HFFc6 (cell line): ENCODE measurements around the gene C5AR2. TPM values are rescaled to one million over a fixed set of nuclear protein-coding genes. Genes with fewer than 3 reads are reported as not detected.

Experiments
- DNase-seq: peaks from one replicate; pipeline ENCODE4 v3.0.0-alpha.2; 2018
- H3K27ac Mint-ChIP-seq: 2 replicates; pipeline ENCODE4 v1.8.0; 2020; ENCODE audit warnings: mild to moderate bottlenecking, mixed read lengths
- H3K27me3 Mint-ChIP-seq: 2 replicates; pipeline ENCODE4 v1.8.0; 2021; ENCODE audit warnings: mild to moderate bottlenecking, moderate library complexity, mixed read lengths; ENCODE audit not compliant: insufficient read depth
- H3K36me3 Mint-ChIP-seq: 2 replicates; pipeline ENCODE4 v1.8.0; 2021; ENCODE audit warnings: low read depth, mixed read lengths
- H3K4me1 Mint-ChIP-seq: 2 replicates; pipeline ENCODE4 v1.8.0; 2020; ENCODE audit warnings: low read depth, mixed read lengths
- H3K4me3 Mint-ChIP-seq: 2 replicates; pipeline ENCODE4 v1.8.0; 2020; ENCODE audit warnings: mild to moderate bottlenecking, moderate library complexity, mixed read lengths
- H3K9me3 Mint-ChIP-seq: 2 replicates; pipeline ENCODE4 v1.8.0; 2020; ENCODE audit warnings: mild to moderate bottlenecking, mixed read lengths
- total RNA-seq, 6 experiments: library from RNA; stranded (reverse); fragmentation: NEBNext Ultra II Directional; extraction: Animal tissue kit (Norgen Biotek cat#: 25700); gene quantifications; 2 replicates in 1 of 6; 3 replicates in 5 of 6; pipeline ENCODE4 v1.2.3, GENCODE V29; 2021
- TF ChIP-seq, protein P1 (sequence below): fragments of 200-600 bp; sonication (generic); IDR thresholded peaks from 2 replicates; pipeline ENCODE4 v1.5.0; 2021; ENCODE audit warnings: antibody characterized with exemption, mild to moderate bottlenecking

C5AR2 gene
- total RNA-seq, 6 experiments from 2014 or later = 0.03 to 0.14 (median 0.05) TPM; not detected in 2

DNA sequence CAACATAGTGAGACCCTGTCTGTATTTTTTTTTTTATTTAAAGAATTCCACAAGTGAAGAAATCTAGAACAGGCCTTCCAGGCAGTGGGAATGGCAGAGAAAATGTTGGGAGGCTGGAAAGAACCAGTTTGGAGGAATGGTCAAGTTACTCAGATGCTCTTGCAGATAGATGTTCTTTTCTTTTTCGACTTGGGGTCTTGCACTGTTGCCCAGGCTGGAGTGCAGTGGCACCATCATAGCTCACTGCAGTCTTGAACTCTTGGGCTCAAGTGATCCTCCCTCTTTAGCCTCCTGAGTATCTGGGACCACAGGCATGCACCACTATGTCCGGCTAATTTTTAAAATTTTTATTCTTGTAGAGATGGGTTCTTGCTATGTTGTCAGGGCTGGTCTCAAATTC is 21.7 kb upstream of the C5AR2 start:
- H3K4me1 Mint-ChIP-seq = peaks cover 19% of the 10 kb centered on the region
- TF ChIP-seq, protein P1, sequence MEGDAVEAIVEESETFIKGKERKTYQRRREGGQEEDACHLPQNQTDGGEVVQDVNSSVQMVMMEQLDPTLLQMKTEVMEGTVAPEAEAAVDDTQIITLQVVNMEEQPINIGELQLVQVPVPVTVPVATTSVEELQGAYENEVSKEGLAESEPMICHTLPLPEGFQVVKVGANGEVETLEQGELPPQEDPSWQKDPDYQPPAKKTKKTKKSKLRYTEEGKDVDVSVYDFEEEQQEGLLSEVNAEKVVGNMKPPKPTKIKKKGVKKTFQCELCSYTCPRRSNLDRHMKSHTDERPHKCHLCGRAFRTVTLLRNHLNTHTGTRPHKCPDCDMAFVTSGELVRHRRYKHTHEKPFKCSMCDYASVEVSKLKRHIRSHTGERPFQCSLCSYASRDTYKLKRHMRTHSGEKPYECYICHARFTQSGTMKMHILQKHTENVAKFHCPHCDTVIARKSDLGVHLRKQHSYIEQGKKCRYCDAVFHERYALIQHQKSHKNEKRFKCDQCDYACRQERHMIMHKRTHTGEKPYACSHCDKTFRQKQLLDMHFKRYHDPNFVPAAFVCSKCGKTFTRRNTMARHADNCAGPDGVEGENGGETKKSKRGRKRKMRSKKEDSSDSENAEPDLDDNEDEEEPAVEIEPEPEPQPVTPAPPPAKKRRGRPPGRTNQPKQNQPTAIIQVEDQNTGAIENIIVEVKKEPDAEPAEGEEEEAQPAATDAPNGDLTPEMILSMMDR = no peak
- no peaks in the 10 kb centered on the region; the same call in 1 of the 2 replicates for H3K27me3 Mint-ChIP-seq
- H3K27ac Mint-ChIP-seq = no peak overlapping the region
- no peak for DNase-seq
- 0 out of 2 replicates have a peak, but pooled peaks cover 4% of the 10 kb centered on the region for H3K36me3 Mint-ChIP-seq
- H3K9me3 Mint-ChIP-seq = no peaks in the 10 kb centered on the region; the same call in 1 of the 2 replicates
- H3K4me3 Mint-ChIP-seq = no peak overlapping the region

DNA sequence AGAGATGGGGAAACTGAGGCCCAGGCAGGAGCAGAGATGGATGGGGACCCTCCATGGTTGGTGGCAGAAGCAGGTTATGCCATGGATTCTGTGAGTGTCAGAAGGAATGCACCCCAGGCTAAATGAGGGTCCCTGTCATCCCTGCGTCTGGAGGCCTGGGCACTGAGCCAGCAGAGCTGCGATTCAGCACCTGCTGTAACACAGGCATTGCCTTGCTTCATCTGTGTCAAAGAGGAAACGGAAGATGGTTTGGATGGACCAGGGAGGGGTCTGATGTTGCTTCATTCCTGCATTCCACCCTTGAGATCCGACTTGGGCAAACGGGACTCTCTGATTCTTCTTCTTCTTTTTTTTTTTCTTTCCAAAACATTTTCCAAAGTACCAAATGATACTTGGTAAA is 21.2 kb upstream of the C5AR2 start:
- DNase-seq = no peak
- H3K4me1 Mint-ChIP-seq = peaks cover 20% of the 10 kb centered on the region
- H3K36me3 Mint-ChIP-seq = 0 out of 2 replicates have a peak, but pooled peaks cover 4% of the 10 kb centered on the region
- no peaks in the 10 kb centered on the region; the same call in 1 of the 2 replicates for H3K9me3 Mint-ChIP-seq
- H3K27ac Mint-ChIP-seq = no peak overlapping the region
- peaks cover under 1% of the 10 kb centered on the region; the same call in 1 of the 2 replicates for H3K27me3 Mint-ChIP-seq
- TF ChIP-seq, protein P1 = no peak
- no peak overlapping the region for H3K4me3 Mint-ChIP-seq

DNA sequence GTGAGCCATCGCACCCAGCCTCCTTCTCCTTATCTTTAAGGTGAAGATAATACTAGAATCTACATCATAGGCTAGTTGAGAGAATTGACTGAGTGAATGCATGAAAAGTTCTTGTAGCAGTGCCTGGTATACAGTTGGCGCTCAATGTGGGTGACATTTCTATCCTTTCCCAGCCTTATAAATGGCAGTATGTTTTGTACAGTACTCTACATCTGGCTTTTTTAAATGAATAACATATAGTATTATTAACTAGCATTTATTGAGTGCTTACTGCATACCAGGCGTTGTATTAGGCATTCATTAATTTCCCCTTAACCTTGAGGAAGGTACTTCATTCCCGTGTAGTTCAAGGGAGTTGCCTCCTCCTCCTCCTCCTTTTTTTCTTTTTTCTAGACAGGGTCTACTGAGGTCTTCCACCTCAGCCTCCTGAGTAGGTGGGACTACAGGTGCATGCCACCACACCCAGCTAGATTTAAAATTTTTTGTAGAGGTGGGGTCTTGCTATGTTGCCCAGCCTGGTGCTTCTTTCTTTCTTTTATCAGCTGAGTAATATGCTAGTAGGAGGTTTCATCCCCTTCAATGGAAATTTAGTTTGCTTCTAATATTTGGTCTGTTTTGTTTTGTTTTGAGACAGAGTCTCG is 19.5 kb upstream of the C5AR2 start:
- peaks cover 2% of the 10 kb centered on the region for H3K27me3 Mint-ChIP-seq
- DNase-seq = no peak
- no peak overlapping the region for H3K27ac Mint-ChIP-seq
- no peak overlapping the region for H3K4me3 Mint-ChIP-seq
- TF ChIP-seq, protein P1 = no peak
- peaks cover 17% of the 10 kb centered on the region for H3K4me1 Mint-ChIP-seq
- H3K36me3 Mint-ChIP-seq = 0 out of 2 replicates have a peak, but pooled peaks cover 4% of the 10 kb centered on the region
- H3K9me3 Mint-ChIP-seq = no peaks in the 10 kb centered on the region; the same call in 1 of the 2 replicates

DNA sequence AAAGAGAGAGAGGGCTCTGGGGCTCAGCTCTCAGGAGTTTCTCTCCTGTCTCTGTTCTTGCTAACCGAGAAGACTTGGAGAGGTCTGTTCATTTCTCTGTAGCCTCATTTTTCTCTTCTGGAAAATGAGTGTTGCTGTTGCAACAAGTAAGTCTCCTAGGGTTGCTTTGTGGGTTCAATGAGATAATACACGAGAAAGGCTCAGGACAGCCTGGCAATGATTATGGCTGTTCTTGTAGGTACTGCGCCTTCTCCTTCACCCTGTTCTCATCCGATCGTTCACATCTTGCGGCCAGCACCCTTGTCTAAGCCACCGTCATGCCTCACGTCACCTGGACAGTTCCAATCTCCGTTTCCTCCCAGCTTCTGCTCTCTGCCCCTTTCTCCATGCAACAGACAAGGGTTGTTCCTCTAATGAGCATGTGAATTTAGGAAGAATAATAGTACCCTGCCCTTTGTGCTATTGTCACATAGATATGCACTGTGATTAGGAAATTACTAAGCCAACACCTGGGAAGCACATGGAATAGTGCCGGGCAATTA is 18.1 kb upstream of the C5AR2 start:
- Mint-ChIP-seq H3K4me3 (no peak overlapping the region), H3K4me1 (peaks cover 17% of the 10 kb centered on the region), H3K9me3 (no peaks in the 10 kb centered on the region; the same call in 1 of the 2 replicates), H3K27me3 (peaks cover 4% of the 10 kb centered on the region), H3K27ac (no peak overlapping the region), H3K36me3 (0 out of 2 replicates have a peak, but pooled peaks cover 4% of the 10 kb centered on the region)
- DNase-seq = no peak
- TF ChIP-seq, protein P1 = no peak

DNA sequence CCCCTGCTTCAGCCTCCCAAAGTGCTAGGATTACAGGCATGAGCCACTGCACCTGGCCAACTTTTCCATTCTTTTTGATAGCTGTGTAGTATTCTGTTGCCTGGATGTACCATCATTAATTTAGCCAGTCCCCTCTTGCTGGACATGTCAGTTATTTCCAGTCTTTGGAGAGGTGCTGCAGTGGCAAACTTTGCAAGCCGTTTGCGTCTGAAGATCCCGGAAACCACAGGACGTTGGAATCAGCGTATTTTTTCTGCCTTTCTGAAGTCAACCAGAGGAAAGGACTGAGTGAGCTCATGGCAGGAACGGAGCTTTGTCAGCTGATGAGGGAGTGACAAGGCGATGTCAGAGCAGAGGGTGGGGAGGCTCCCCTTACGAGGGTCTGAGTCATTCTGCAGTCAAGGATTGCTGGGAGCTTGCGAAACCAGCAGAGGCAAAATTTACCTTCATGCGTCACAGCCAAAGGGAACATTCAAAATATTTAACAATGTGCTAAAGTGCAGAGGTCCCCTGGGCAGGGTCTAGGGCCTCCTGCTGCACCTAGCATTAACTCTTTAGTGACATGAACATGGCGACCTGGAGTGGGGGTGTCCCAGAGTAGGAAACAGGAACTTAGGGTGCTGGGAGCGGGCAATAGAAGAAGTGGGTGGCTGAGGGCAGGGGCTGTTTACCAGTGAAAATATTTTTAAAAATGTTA is 16.7 kb upstream of the C5AR2 start:
- Mint-ChIP-seq H3K36me3 (0 out of 2 replicates have a peak, but pooled peaks cover 4% of the 10 kb centered on the region), H3K4me3 (peak overlapping the region; percentile 42), H3K9me3 (no peaks in the 10 kb centered on the region; the same call in 1 of the 2 replicates), H3K27me3 (peaks cover 4% of the 10 kb centered on the region), H3K4me1 (peaks cover 17% of the 10 kb centered on the region), H3K27ac (peak overlapping the region; percentile 86)
- TF ChIP-seq, protein P1 = no peak
- peak; percentile 85 for DNase-seq
